RWPE1 (cell line): ENCODE results near the gene TEKT1.
A peak's percentile ranks its signal among the peaks of the same experiment; 100 is the strongest.
"Not testable (repeated sequence)": the region's sequence is repeated elsewhere in the genome, so short reads cannot be mapped to it uniquely, and the experiment has no call there.

Source experiments
- CTCF ChIA-PET: fragments of 350-600 bp; sonication (Branson Sonifier 250); formaldehyde crosslinking; extraction: SDS; loops from one replicate; lab custom pipeline; 2021; lab: Yijun Ruan, JAX
- POLR2A ChIA-PET: fragments of 400-600 bp; formaldehyde crosslinking; extraction: SDS; loops from one replicate; lab custom pipeline; 2020; ENCODE audit warnings: antibody characterized with exemption; ENCODE audit not compliant: low non-redundant PET; lab: Yijun Ruan, JAX
- DNase-seq: peaks from one replicate; pipeline ENCODE4 v3.0.0; 2012; ENCODE audit warnings: low spot score
- H3K27ac ChIP-seq: fragments of 450-650 bp; 2 replicates; pipeline ENCODE4 v1.5.1; 2017
- CTCF ChIP-seq: fragments of 450-650 bp; conservative IDR thresholded peaks from 2 replicates; pipeline ENCODE4 v1.5.1; 2017; ENCODE audit warnings: low read depth, mild to moderate bottlenecking

TEKT1 gene

GRCh38 chr17:6843241-6843880 lies 11.8 kb upstream of the TEKT1 start:
- DNase-seq: peak; percentile 23
- H3K27ac ChIP-seq: no peak overlapping the region
- POLR2A ChIA-PET: interaction anchor here (1.0 kb wide), 1 partner anchor 177 kb away, joined by 3 read pairs; no protein-coding TSS in a partner anchor
- peak; percentile 66 for TF ChIP-seq CTCF
- CTCF ChIA-PET: interaction anchor here (0.5 to 2.8 kb wide), 20 partner anchors 10 to 219 kb away, joined by 3 to 26 read pairs (median 4); no protein-coding TSS in a partner anchor

- H3K27ac ChIP-seq, DNase-seq, POLR2A ChIA-PET: not testable (repeated sequence)
- CTCF ChIA-PET: interaction anchor here (0.6 to 2.5 kb wide), 2 partner anchors 162 to 356 kb away, joined by 4 to 17 read pairs; no protein-coding TSS in a partner anchor
Observed at GRCh38 chr17:6841769-6842168, 10.2 kb upstream of the TEKT1 start.

- POLR2A ChIA-PET: no interaction called here
- CTCF ChIA-PET: no interaction called here
- no peak for TF ChIP-seq CTCF
- no peak overlapping the region for H3K27ac ChIP-seq
- no peak for DNase-seq
Observed at GRCh38 chr17:6830383-6830986, 1.0 kb downstream of the TEKT1 start.

GRCh38 chr17:6823011-6823442 lies 8.5 kb downstream of the TEKT1 start:
- no peak overlapping the region for H3K27ac ChIP-seq
- CTCF ChIA-PET: interaction anchor here (0.7 kb wide), 1 partner anchor 206 kb away, joined by 3 read pairs; no protein-coding TSS in a partner anchor
- POLR2A ChIA-PET: no interaction called here
- TF ChIP-seq CTCF: no peak
- peak; percentile 93 for DNase-seq

GRCh38 chr17:6818938-6819337 lies 12.6 kb downstream of the TEKT1 start:
- POLR2A ChIA-PET: no interaction called here
- no peak for TF ChIP-seq CTCF
- CTCF ChIA-PET: no interaction called here
- no peak overlapping the region for H3K27ac ChIP-seq
- no peak for DNase-seq

- DNase-seq, H3K27ac ChIP-seq, POLR2A ChIA-PET, CTCF ChIA-PET: not testable (repeated sequence)
Observed at GRCh38 chr17:6816368-6816767, 15.2 kb downstream of the TEKT1 start.

- ChIA-PET POLR2A (no interaction called here), CTCF (no interaction called here)
- no peak for TF ChIP-seq CTCF
- no peak overlapping the region for H3K27ac ChIP-seq
- no peak for DNase-seq
Observed at GRCh38 chr17:6815775-6816174, 15.8 kb downstream of the TEKT1 start.
